Stimulated activated naive CD8-positive, alpha-beta T cell treated with anti-CD3 and anti-CD28 coated beads, Interleukin-15, Interleukin-2, amounts not matched to agents 100 ng/mL and 50 ng/mL, for 24 hours (primary cell): ENCODE results near the gene AFF3.
A peak's percentile ranks its signal among the peaks of the same experiment; 100 is the strongest.
"Not testable (repeated sequence)": the region's sequence is repeated elsewhere in the genome, so short reads cannot be mapped to it uniquely, and the experiment has no call there.

Experiments
- H3K27ac Mint-ChIP-seq: one replicate; pipeline ENCODE4 v1.8.0; 2021; ENCODE audit warnings: mild to moderate bottlenecking, mixed read lengths
- H3K27me3 Mint-ChIP-seq: one replicate; pipeline ENCODE4 v1.8.0; 2021; ENCODE audit warnings: mixed read lengths
- H3K36me3 Mint-ChIP-seq: one replicate; pipeline ENCODE4 v1.8.0; 2021; ENCODE audit warnings: low read depth, mixed read lengths
- H3K4me1 Mint-ChIP-seq: one replicate; pipeline ENCODE4 v1.8.0; 2021; ENCODE audit warnings: low read depth, mixed read lengths
- H3K4me3 Mint-ChIP-seq: one replicate; pipeline ENCODE4 v1.8.0; 2021; ENCODE audit warnings: mild to moderate bottlenecking, mixed read lengths
- H3K9me3 Mint-ChIP-seq: one replicate; pipeline ENCODE4 v1.8.0; 2021; ENCODE audit warnings: mixed read lengths

The AFF3 gene

GRCh38 chr2:100163605-100164004 is 21.2 kb upstream of the AFF3 start:
- peaks cover 12% of the 10 kb centered on the region for H3K9me3 Mint-ChIP-seq
- H3K27ac Mint-ChIP-seq = no peak overlapping the region
- H3K4me1 Mint-ChIP-seq = no peaks in the 10 kb centered on the region
- H3K27me3 Mint-ChIP-seq = peaks cover 3% of the 10 kb centered on the region
- H3K4me3 Mint-ChIP-seq = no peak overlapping the region
- H3K36me3 Mint-ChIP-seq = peaks cover 8% of the 10 kb centered on the region

- Mint-ChIP-seq H3K4me1 (no peaks in the 10 kb centered on the region), H3K27me3 (peaks cover 6% of the 10 kb centered on the region), H3K9me3 (peaks cover 12% of the 10 kb centered on the region), H3K36me3 (peaks cover 8% of the 10 kb centered on the region), H3K4me3 (no peak overlapping the region), H3K27ac (no peak overlapping the region)
These were observed 19.7 kb upstream of the AFF3 start for GRCh38 chr2:100161945-100162620.

DNA sequence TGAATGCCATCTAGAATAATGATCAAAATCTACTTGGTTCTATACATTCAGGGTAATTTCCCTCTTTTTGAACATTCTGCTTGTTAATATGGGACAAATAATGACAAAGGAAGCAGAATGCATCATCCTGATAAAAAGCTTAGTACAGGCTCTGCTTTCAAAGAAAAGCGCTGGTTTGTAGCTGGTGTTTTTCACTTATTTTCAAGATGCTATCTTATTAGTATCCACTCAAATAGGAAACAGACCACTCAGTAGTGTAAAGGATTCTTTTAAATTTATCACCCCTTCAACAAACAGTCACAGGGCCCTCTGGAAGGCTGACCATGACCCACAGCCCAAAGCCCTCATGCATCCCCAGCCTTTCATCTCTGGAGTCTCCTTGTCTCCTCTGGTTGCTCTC is 18.0 kb upstream of the AFF3 start:
- H3K4me3 Mint-ChIP-seq = no peak overlapping the region
- H3K27ac Mint-ChIP-seq = no peak overlapping the region
- peaks cover 6% of the 10 kb centered on the region for H3K27me3 Mint-ChIP-seq
- H3K36me3 Mint-ChIP-seq = peaks cover 8% of the 10 kb centered on the region
- peaks cover 12% of the 10 kb centered on the region for H3K9me3 Mint-ChIP-seq
- no peaks in the 10 kb centered on the region for H3K4me1 Mint-ChIP-seq

- H3K27me3 Mint-ChIP-seq, H3K4me3 Mint-ChIP-seq, H3K36me3 Mint-ChIP-seq, H3K4me1 Mint-ChIP-seq, H3K9me3 Mint-ChIP-seq, H3K27ac Mint-ChIP-seq: not testable (repeated sequence)
These were observed 9.4 kb upstream of the AFF3 start for GRCh38 chr2:100151832-100152231.

GRCh38 chr2:100151310-100151709 is 8.9 kb upstream of the AFF3 start:
- no peaks in the 10 kb centered on the region for H3K9me3 Mint-ChIP-seq
- no peak overlapping the region for H3K27ac Mint-ChIP-seq
- no peaks in the 10 kb centered on the region for H3K4me1 Mint-ChIP-seq
- H3K36me3 Mint-ChIP-seq = no peaks in the 10 kb centered on the region
- peaks cover 8% of the 10 kb centered on the region for H3K27me3 Mint-ChIP-seq
- no peak overlapping the region for H3K4me3 Mint-ChIP-seq

- Mint-ChIP-seq H3K4me3 (no peak overlapping the region), H3K9me3 (peaks cover 6% of the 10 kb centered on the region)
These were observed 6.5 kb upstream of the AFF3 start for GRCh38 chr2:100148883-100149282.

GRCh38 chr2:100146657-100146960 is 4.2 kb upstream of the AFF3 start:
- peaks cover 13% of the 10 kb centered on the region for H3K9me3 Mint-ChIP-seq
- no peak overlapping the region for H3K4me3 Mint-ChIP-seq
- H3K27me3 Mint-ChIP-seq = peaks cover 7% of the 10 kb centered on the region

More at GRCh38 chr2:100148883-100149282, 6.5 kb upstream of the AFF3 start:
- Mint-ChIP-seq H3K27me3 (peaks cover 7% of the 10 kb centered on the region), H3K36me3 (no peaks in the 10 kb centered on the region), H3K4me1 (peaks cover 12% of the 10 kb centered on the region), H3K27ac (no peak overlapping the region)

GRCh38 chr2:100145893-100146656 is 3.7 kb upstream of the AFF3 start:
- H3K27me3 Mint-ChIP-seq = peaks cover 7% of the 10 kb centered on the region
- no peak overlapping the region for H3K27ac Mint-ChIP-seq
- H3K4me3 Mint-ChIP-seq = no peak overlapping the region
- peaks cover 36% of the 10 kb centered on the region for H3K4me1 Mint-ChIP-seq
- no peaks in the 10 kb centered on the region for H3K36me3 Mint-ChIP-seq
- peaks cover 13% of the 10 kb centered on the region for H3K9me3 Mint-ChIP-seq

More at GRCh38 chr2:100146657-100146960, 4.2 kb upstream of the AFF3 start:
- Mint-ChIP-seq H3K27ac (no peak overlapping the region), H3K4me1 (peaks cover 35% of the 10 kb centered on the region), H3K36me3 (no peaks in the 10 kb centered on the region)

- Mint-ChIP-seq H3K4me3 (peak overlapping the region; percentile 21), H3K9me3 (peaks cover 13% of the 10 kb centered on the region), H3K27ac (peak overlapping the region; percentile 88), H3K27me3 (peaks cover 7% of the 10 kb centered on the region), H3K4me1 (peaks cover 61% of the 10 kb centered on the region), H3K36me3 (peaks cover 3% of the 10 kb centered on the region)
These were observed 896 bp upstream of the AFF3 start for GRCh38 chr2:100143286-100143685.

DNA sequence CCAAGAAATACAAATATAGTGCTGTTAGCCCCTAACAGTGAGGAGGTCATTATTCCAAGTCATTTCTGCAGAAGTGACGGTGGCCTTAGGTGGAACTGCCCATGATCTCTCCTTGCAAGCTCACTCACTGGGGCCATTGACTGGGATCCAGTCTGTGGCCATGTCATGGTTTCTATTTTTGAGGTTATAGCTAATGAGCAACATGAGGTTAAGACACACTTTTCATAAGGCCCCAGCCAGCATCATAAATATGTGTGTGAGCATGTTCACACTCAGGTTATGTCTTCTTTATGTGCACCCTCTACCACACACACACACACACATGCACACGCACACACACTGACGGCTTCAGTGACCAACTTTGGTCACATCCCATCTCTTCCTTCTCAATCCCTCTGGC is 484 bp downstream of the AFF3 start:
- peaks cover 3% of the 10 kb centered on the region for H3K36me3 Mint-ChIP-seq
- peaks cover 75% of the 10 kb centered on the region for H3K4me1 Mint-ChIP-seq
- H3K9me3 Mint-ChIP-seq = peaks cover 13% of the 10 kb centered on the region
- peak overlapping the region; percentile 88 for H3K27ac Mint-ChIP-seq
- H3K4me3 Mint-ChIP-seq = peak overlapping the region; percentile 87
- H3K27me3 Mint-ChIP-seq = peaks cover 7% of the 10 kb centered on the region

DNA sequence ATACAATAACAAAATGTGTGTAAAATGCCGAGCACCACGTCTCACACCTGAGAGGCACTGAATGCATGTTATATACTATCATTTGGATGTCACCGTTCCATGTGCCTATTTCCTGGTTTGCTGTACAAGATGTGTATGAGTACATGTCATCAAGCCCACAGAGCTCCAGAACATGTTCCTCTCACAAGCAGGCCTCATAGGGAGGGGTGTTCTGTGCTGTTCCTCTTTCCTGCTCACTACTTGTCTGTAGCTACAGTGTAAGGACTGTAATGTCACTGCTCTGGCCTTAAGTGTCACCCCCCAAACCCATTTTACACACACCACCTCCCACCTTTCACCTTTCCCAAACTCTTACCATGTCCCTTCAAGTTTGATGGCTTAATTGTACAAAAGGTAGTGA is 1.8 kb downstream of the AFF3 start:
- Mint-ChIP-seq H3K4me1 (peaks cover 75% of the 10 kb centered on the region), H3K9me3 (peaks cover 13% of the 10 kb centered on the region), H3K4me3 (peak overlapping the region; percentile 87), H3K27ac (peak overlapping the region; percentile 26), H3K36me3 (peaks cover 3% of the 10 kb centered on the region), H3K27me3 (peaks cover 7% of the 10 kb centered on the region)

GRCh38 chr2:100137866-100138570 is 4.4 kb downstream of the AFF3 start:
- Mint-ChIP-seq H3K4me1 (peaks cover 54% of the 10 kb centered on the region), H3K4me3 (peak overlapping the region; percentile 42), H3K36me3 (peaks cover 3% of the 10 kb centered on the region), H3K9me3 (peaks cover under 1% of the 10 kb centered on the region), H3K27ac (peak overlapping the region; percentile 73), H3K27me3 (no peaks in the 10 kb centered on the region)

- H3K36me3 Mint-ChIP-seq = peaks cover 3% of the 10 kb centered on the region
- no peaks in the 10 kb centered on the region for H3K27me3 Mint-ChIP-seq
- H3K27ac Mint-ChIP-seq = peak overlapping the region; percentile 43
- H3K4me3 Mint-ChIP-seq = no peak overlapping the region
- H3K9me3 Mint-ChIP-seq = no peaks in the 10 kb centered on the region
- H3K4me1 Mint-ChIP-seq = peaks cover 47% of the 10 kb centered on the region
These were observed 5.1 kb downstream of the AFF3 start for GRCh38 chr2:100137318-100137717.

DNA sequence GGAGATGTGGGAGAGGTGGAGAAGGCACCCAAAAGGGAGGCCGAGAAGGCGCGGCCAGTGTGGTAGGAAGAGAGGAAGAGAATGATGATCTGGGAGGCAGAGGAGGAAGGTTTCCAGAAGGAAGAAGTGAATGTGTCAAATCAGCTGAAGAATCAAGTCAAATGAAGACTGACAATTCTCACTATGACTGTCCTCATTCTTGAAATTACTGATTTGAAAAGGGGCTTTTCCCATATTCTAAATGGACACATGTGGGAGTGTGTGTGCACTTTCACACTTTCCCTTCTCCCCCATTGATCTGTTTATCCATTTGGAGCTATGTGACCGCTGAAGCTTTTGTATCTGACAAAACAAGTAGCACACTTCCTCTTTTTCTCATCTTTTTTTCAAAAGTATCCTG is 6.1 kb downstream of the AFF3 start:
- Mint-ChIP-seq H3K36me3 (peaks cover 3% of the 10 kb centered on the region), H3K4me1 (peaks cover 46% of the 10 kb centered on the region), H3K27me3 (no peaks in the 10 kb centered on the region), H3K9me3 (no peaks in the 10 kb centered on the region), H3K4me3 (no peak overlapping the region), H3K27ac (no peak overlapping the region)

GRCh38 chr2:100135415-100135814 is 7.0 kb downstream of the AFF3 start:
- Mint-ChIP-seq H3K36me3 (peaks cover 2% of the 10 kb centered on the region), H3K9me3 (no peaks in the 10 kb centered on the region), H3K4me3 (no peak overlapping the region), H3K4me1 (peaks cover 49% of the 10 kb centered on the region), H3K27me3 (no peaks in the 10 kb centered on the region), H3K27ac (no peak overlapping the region)
